Ureter (tissue), 1 donor: ENCODE data around the gene APC2. TPM values are rescaled to one million over a fixed set of nuclear protein-coding genes. Genes with fewer than 3 reads are reported as not detected.

Experiments
- DNase-seq: peaks from one replicate; pipeline ENCODE4 v3.0.0-alpha.2; 2020; ENCODE audit warnings: low spot score
- total RNA-seq: library from RNA; stranded (reverse); gene quantifications from one replicate; pipeline ENCODE4 v1.2.4, GENCODE V29; 2023
- donor health status: DM: yes; HTN: yes; CAD: no.

APC2 gene, protein sequence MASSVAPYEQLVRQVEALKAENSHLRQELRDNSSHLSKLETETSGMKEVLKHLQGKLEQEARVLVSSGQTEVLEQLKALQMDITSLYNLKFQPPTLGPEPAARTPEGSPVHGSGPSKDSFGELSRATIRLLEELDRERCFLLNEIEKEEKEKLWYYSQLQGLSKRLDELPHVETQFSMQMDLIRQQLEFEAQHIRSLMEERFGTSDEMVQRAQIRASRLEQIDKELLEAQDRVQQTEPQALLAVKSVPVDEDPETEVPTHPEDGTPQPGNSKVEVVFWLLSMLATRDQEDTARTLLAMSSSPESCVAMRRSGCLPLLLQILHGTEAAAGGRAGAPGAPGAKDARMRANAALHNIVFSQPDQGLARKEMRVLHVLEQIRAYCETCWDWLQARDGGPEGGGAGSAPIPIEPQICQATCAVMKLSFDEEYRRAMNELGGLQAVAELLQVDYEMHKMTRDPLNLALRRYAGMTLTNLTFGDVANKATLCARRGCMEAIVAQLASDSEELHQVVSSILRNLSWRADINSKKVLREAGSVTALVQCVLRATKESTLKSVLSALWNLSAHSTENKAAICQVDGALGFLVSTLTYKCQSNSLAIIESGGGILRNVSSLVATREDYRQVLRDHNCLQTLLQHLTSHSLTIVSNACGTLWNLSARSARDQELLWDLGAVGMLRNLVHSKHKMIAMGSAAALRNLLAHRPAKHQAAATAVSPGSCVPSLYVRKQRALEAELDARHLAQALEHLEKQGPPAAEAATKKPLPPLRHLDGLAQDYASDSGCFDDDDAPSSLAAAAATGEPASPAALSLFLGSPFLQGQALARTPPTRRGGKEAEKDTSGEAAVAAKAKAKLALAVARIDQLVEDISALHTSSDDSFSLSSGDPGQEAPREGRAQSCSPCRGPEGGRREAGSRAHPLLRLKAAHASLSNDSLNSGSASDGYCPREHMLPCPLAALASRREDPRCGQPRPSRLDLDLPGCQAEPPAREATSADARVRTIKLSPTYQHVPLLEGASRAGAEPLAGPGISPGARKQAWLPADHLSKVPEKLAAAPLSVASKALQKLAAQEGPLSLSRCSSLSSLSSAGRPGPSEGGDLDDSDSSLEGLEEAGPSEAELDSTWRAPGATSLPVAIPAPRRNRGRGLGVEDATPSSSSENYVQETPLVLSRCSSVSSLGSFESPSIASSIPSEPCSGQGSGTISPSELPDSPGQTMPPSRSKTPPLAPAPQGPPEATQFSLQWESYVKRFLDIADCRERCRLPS (N-terminal part only)
- 0.26 TPM for total RNA-seq

DNA sequence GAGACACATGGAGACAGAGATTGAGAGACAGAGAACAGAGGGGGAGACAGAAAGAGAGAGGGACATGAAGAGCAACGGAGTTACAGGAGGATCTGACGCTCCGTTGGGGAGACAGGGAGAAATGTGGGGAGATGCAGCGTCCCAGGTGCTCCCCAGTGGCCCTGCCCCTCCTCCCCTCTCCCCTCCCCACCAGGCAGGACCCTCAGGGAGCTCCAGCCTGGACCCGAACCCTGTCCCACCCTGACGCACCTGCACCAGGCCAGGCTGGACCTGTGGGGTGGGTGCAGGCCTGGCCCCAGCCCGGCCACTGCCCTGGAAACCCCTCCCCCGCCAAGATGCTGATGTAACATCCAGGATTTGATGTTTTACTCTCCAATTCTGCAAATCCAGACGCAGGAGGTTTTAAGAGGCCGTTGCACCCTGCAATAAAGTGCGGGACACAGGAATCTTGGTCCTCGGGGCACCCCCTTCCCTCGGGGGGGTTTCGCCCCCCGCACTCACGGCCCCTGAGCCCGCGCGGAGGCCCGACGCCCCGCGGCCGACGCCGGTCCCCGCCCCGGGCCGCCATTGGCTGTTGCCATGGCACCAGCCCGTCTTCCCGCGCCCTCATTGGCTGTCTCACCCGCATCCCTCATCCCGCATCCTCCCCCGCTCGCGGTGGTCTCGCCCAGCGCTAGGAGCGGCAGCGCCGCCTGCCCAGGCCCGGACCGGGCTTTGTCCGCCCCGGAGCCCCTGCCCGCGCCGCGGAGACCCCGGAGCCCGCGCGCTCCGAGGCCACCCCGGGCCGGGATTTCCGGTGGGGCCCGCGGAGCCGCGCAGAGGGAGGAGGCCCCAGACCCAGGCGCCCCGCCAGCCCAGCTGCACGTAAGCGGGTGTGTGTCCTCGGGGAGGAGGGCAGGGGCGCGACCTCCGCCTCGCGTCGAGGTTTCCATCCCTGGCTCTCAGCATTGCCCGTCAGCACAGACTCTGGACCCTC is at the start of gene APC2:
Gene APC2 (plus strand): TSS at position 655 of the 976 bp plus-strand sequence. CDS start 2,881 bp downstream, outside the sequence.
- DNase-seq, result no peak

DNA sequence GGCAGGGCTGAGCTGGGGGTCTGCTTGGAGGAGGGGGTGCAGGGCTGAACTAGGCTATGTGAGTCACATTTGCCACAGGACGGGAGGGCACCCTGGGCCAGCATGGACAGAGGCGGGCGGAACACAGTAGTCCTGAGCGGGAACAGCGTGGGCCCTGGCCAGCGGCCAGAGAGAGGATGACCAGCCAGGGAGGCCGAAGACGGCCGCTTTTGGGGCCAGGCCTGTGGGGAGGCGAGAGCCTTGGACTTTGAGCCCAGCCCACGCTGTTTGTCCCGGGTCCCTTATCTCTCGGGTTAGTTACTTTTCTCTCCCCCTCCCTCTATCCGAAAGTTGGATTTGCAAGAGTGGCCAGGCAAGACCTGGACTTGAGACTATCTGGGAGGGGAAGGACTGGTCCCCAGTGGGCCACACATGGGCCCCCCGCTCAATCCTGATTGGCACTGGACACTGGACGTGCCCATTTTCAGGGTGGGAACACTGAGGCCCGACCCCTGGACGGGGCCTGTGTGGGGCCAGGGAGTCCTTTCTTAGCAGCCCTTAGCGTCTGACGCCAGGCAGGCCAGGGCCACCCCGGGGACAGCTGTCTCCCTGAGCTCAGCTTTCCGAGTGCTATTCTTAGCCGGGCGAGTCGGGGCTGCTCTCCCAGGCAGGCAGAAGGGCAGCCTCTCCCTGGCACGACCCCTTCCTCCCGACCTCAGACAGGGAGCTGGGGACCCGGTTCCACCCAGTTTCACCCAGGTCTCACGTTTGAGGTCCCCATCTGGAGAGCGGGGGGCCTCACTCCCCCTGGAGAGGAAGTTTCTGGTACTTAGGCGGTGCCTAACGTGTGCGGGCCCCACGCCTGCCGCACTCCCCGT is 49.4 kb upstream of the APC2 start:
- no peak for DNase-seq

DNA sequence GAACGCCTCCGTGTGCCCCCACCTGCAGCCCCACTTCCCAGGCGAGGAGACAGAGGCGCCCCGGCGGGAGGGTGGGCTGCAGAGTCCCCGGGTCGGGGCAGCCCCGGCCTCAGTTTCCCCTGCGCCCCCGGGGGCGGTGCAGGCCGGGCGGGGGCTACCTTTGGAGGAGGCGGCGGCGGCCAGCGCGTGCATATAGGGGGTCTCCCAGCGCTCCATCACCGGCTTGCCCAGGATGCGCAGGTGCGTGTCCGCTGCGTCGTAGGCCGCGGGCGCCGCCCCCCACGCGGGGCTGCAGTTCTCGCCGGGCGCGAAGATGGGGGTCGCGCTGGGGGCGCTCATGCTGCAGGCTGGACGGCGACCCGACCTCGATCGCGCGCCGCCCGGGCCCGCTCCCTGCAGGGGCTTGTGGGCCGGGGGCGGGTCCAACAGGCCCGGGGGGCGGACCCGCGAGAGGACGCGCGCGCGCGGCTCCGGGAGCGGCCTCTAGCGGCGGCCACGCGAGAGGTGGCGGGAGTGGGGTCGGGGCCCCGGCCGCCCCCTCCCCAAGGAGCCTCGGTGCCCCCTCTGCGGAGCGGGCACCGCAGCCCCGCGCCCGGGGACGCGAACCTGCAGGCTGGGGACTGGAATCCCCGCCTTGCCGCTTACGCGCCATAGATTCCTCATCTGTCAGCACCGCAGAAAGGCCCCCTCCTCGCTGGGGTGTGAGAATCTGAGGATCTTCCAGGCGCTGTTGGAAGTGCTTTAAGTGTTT is 48.6 kb upstream of the APC2 start, which contains the start of gene GAMT:
Gene GAMT (minus strand): TSS at position 405 of the 751 bp plus-strand sequence. CDS start 66 bp downstream, at position 339.
- no peak for DNase-seq

DNA sequence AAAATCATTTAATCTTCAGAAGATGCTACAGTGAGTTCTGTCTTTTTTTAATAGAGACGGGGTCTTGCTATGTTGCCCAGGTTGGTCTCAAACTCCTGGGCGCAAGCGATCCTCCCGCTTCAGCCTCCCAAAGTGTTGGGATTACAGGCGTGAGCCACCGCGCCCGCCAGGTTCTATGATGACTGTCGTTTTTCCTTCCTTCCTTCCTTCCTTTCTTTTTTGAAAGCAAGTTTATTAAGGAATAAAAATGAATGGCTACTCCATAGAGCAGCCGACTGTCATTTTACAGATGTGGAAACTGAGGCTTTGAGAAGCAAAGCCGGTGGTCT is 48.1 kb upstream of the APC2 start:
- DNase-seq, result no peak

DNA sequence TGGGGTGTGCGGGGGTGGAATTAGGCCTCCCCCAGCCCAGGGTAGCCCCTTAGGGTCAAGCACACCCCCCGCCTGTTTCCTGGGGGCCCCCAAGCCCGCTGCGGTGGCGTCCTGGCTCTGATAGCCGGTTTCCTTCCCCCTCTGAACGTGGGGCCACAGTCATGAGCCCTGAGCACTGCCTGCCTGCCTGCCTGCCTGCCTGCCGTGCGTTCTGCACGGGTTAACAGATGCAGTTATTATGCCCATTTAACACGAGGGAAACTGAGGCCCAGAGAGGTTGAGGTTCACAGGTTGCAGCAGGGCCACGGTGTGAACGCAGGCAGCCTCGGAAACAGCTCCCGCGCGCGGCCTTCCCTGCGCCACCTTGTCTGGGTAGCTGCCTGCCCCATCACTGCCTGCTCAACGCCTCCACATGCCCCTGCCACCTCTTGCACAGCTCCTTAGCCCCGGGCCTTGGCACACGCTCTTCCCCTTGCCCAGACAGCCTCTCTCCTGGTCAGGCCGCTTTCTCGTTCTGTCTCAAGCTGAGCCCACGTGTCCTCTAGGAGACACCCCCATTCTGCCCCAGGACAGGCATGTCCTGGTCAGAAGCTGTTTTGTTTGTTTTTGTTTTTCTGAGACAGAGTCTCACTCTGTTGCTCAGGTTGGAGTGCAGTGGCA is 47.4 kb upstream of the APC2 start:
- no peak for DNase-seq

DNA sequence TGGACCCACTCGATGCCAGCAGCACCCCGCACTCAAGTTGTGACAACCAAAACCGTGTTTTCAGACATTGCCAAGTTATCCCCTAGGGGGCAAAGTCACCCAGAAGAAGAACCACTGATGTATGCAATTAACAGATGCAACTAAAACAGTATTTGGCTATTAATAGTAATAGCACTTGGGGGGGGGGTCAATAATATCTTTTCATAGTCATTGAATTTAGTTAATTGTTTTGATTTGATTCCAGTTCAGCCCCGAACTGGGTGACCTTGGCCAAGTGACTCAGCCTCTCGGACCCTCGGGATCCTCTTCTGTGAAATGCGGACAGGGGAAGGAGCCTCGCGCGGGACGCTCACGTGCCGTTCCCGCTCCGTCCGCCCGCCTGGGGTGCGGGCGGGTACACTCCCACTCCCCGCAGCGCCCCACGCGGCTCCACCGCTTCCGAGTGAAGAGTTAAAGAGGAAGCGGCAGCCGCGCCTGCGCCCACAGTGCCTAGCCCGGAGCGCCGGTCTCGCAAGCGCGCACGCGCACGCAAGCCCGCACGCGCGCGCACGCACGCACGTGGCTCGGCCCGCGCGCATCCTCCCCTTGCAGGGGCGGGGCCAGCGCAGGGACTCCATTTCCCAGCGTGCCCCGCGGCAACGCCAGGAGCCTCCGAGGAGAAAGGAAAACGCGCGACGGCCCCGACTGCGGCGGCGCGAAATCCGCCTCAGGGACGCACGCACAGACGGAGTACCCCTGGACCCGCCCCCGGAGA is 43.0 kb upstream of the APC2 start:
- peak; percentile 98 for DNase-seq

DNA sequence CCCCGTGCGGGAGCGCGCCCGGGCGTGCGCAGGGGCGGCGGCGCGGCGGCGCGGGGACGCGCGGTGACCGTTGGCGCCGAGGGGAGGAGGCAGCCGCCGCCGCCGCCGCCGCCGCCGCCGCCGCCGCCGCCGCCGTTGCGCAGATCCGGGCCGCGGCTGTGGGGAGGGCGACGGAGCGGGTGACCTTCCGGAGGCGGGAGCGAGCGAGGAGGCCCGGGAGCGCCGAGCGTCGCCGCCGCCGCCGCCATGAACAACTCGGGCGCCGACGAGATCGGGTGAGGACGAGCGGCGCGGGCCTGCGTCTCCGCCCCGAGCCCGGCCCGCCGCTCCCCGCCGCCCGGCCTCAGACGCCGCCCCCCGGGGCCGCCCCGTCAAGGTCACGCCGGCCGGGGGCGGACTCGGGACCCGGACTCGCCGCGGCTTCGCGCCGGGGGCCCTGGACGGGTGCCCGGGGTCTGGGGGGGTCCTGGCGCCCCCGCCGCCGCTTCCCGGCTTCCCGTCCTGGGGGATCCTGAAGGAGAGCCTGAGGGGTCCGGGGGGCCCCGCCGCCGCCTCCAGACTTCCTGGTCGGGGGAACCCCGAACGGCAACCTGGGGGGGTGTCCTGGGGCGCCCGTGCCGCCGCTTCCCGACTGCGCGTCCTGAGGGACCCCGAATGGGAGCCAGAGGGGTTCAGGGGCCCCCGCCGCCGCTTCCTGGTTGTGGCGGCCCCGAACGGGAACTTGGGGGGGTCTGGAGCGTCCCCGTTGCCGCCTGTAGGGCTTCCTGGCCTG is 42.2 kb upstream of the APC2 start, which contains the start of gene DAZAP1:
Gene DAZAP1 (plus strand): TSS at position 59 of the 772 bp plus-strand sequence. CDS start 188 bp downstream, at position 247.
- no peak for DNase-seq

DNA sequence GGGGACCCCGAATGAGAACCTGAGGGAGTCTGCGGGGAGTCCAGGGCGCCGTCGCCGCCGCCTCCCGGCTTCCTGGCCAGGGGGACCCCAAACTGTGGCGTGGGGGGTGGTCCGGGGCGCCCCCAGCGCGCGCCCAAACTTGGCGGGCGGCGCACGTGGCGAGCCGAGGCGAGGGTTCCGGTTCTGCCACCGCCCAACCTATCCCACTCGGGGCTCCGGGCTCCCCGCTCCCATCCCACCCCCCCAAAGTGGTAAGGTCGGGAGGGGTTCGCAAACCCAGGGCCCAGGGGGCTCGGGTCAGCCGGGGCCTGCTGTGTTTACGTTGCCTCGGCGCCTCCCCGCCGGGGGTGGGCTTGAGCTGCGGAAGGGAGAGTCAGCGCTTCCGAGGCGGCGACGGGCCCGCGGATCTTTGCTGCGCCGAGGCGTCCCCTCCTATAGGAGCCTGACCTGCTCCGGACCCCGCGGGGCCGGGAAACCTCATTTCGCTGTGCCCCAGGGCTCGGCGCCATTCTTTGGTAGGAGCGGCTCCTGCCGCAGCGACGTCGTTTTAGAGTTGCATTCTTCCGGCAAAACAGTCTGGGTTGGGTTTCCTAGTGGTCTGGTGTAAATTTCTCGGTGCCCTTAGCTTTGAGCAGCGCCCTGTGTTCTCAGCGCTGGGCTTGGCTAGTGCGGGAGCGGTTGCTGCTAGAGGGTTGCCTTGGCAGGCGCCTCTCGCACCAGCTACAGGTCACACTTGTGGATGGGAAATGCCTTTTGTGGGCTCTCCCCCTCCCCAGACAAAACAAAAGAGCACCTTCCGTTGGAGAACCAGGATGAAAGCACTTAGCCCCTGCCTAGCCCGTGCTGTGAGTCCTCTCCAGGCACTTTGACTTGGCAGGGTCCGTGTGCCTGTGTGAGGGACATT is 41.4 kb upstream of the APC2 start:
- no peak for DNase-seq

DNA sequence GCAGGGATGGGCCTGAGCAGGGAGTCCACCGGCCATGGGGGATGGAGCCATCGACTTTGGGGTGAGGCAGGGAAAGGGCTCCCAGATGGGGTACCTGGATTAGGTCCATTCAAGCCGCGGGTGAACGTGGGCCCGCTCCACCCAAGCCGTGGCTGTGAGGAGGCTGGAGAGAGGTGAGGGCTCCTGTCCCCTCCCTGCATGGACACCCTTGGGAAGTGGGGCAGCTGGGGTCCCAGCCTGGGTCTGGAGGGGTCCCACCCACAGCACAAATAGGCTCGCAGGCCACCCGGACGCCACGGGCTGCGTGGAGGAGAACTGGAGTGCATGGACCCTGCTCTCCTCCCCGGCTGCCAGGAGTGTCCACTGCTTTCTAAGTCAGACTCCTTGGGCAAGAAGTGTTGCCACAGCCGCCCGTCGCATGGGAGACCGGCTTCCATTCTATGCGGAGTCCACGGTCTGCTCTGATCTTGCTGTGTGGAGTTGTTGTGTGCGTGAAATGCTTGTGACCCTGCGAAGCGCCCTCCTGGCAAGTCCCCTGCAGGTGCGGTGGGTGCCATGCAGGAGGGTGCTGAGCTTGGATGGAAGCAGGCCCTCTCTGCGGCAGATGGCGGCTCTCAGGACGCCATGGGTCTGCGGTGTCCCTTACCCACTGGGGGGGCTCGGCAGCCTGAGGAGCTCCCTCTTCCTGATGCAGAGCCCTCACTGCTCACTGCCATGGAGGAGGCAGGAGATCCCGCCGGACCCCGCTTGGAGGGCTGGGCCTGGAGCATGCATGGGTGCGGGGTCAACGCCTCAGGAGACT is 40.5 kb upstream of the APC2 start:
- no peak for DNase-seq

DNA sequence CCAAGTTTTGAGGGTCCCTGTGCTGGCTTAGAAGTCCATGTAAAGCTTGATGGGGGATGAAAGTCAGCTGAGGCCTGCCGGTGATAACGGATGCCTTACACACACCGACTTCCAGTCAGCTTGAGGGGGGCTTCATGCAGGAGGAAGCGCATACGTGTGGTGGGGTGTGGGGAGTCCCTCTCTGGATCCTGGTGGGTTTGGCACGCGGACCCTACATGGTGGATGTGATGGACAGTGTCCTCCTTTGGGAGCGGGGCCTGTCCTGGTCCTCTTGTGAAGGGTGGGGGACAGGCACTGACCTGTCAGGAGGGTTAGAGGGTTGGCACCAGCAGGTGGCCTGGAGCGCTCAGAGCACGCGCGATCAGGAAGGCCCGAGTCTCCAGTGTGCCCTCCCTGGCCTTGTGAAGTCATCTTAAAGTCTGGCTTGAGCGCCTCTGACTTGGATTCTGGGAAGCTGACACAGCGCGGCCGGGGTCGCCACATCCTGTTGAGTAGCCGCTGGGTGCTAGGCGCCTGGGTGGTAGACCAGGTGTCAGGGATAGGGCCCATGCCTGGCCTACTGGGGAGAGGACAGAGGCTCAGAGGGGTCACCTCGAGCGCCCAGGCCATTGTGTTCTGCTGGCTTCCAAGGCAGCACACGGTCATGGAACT is 39.7 kb upstream of the APC2 start:
- DNase-seq, result no peak

DNA sequence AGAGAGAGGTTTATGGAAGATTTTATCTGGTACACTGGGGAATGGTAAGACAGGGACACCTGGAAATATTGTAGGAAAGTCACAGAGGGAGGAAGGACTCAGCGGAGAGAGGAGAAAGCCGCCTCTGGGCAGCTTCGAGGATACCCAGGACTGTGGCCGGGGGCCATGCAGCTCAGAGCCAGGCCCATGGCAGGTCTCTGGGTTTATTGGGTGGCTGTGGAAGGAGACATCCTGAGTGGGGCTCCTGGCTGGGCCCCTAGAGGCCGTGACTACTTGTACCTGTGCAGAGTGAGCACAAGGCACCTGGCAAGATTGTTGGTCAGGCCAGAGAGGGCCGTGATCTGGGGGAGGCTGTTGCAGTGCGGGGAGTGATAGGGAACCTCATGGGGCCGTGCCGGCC is 39.1 kb upstream of the APC2 start:
- DNase-seq, result no peak

DNA sequence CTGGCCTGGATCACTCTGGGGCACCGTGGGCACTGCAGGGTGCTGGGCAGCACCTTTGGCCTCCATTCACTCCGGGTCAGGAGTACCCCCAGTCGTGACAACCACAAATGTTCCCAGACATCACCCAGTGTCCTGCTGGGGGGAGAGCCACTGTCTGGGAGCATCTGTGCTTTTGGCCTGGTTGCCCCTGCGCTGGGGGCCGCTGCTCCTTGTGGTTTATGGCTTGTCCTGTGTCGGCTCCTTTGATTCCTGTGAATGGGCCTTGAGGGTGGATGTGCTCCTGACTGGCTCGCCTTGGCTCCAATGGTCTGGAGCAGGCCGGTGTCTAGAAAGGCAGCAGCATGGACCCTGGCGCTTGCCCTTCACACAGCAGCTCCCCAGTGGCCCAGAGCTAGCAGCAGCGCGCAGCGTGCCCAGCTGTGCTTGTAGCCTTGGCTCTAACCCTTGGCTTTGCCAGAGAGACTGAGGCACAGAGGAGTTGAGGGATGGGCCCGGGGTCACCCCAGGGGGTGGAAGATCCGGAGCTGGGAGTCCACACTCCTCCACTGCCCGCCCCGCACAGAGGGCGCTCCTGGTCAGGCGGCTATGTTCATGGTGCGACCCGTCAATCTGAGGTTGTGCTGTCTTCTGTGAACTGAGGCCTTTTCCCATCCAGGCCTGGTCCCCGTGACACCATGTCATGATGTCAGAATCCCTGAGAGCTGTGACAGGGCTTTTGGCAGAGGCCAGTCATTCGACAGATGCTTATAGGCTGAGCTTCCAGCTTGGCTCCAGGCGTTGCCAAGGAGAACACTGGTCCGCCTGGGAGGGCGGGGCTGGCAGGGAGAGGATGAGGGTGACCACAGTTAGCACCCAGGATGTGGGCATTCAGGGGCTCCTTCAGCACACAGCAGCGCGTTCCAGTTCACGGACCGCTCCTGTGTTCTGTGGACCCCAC is 38.4 kb upstream of the APC2 start:
- DNase-seq, result no peak

DNA sequence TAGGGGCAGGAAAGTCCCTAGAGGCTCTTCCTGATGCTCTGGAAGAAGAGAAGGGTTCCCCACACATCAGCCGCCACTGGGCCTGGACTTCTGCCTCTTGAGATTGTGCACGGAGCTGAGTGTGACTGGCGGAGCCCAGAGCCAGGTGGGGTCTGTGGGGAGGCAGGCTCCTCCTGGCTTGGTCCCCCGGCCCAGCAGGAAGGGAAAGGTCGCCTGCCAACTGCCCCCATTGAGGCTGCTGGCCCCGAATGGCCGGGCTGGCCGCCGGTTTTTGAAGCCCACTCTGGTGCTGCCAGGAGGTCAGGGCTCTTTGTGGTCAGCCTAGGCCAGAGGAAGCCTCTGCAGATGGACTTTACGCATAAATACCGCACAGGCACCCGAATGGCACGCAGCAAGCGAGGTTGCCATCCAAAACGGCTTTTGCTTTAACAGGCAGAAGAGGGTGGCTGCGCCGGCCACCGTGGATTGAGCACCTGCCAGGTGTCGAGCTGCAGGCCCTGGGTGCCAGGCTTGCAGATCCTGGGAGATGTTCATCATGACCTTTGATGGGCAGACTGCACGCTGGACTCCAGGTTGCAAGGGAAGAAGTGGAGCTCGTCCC is 37.5 kb upstream of the APC2 start:
- no peak for DNase-seq
